H9 (cell line): ENCODE results near the gene VAV1. TPM values are rescaled to one million over a fixed set of nuclear protein-coding genes. Genes with fewer than 3 reads are reported as not detected.

ENCODE experiments used
- DNase-seq: peaks from one replicate; pipeline ENCODE4 v3.0.0-alpha.2; 2017
- H2AFZ ChIP-seq: one replicate; pipeline ENCODE4 v1.6.1; 2013; ENCODE audit warnings: mild to moderate bottlenecking, low read length, control low read depth, moderate library complexity
- H2AK5ac ChIP-seq: 2 replicates; pipeline ENCODE4 v1.6.1; 2013; ENCODE audit warnings: low read length, control low read depth, mixed read lengths; ENCODE audit not compliant: insufficient read length
- H2BK120ac ChIP-seq: one replicate; pipeline ENCODE4 v1.6.1; 2013; ENCODE audit warnings: low read depth, mild to moderate bottlenecking, low read length, control low read depth, inconsistent platforms; ENCODE audit not compliant: poor library complexity, severe bottlenecking
- H2BK12ac ChIP-seq: 2 replicates; pipeline ENCODE4 v1.6.1; 2013; ENCODE audit warnings: low read length, control low read depth, mixed read lengths, low read depth; ENCODE audit not compliant: insufficient read length
- H2BK15ac ChIP-seq: 2 replicates; pipeline ENCODE4 v1.6.1; 2013; ENCODE audit warnings: low read depth, low read length, control low read depth
- H2BK20ac ChIP-seq: one replicate; pipeline ENCODE4 v1.6.1; 2013; ENCODE audit warnings: low read depth, mild to moderate bottlenecking, low read length, control low read depth, inconsistent platforms; ENCODE audit not compliant: poor library complexity, severe bottlenecking
- H2BK5ac ChIP-seq: 2 replicates; pipeline ENCODE4 v1.6.1; 2013; ENCODE audit warnings: low read length, control low read depth, mixed read lengths; ENCODE audit not compliant: insufficient read length
- H3K14ac ChIP-seq: 2 replicates; pipeline ENCODE4 v1.6.1; 2013; ENCODE audit warnings: low read length, control low read depth; ENCODE audit not compliant: insufficient read depth
- H3K18ac ChIP-seq: 2 replicates; pipeline ENCODE4 v1.6.1; 2013; ENCODE audit warnings: low read depth, mild to moderate bottlenecking, mixed read lengths, low read length, control low read depth; ENCODE audit not compliant: insufficient read length
- H3K23ac ChIP-seq: 2 replicates; pipeline ENCODE4 v1.6.1; 2013; ENCODE audit warnings: low read length, control low read depth, mixed read lengths, low read depth; ENCODE audit not compliant: insufficient read length
- H3K23me2 ChIP-seq: 2 replicates; pipeline ENCODE4 v1.6.1; 2013; ENCODE audit warnings: low read depth, mild to moderate bottlenecking, mixed read lengths, low read length, control low read depth; ENCODE audit not compliant: insufficient read length, poor library complexity, severe bottlenecking
- H3K27ac ChIP-seq: 2 replicates; pipeline ENCODE4 v1.5.1; 2013; ENCODE audit warnings: low read length, control low read depth, mixed read lengths, low read depth; ENCODE audit not compliant: insufficient read length
- H3K27me3 ChIP-seq: 2 replicates; pipeline ENCODE4 v1.6.1; 2013; ENCODE audit warnings: low read length, control low read depth, inconsistent platforms; ENCODE audit not compliant: insufficient read depth
- H3K4ac ChIP-seq: 2 replicates; pipeline ENCODE4 v1.6.1; 2013; ENCODE audit warnings: low read depth, mild to moderate bottlenecking, control low read depth, inconsistent platforms, low read length, moderate library complexity
- H3K4me1 ChIP-seq: 2 replicates; pipeline ENCODE4 v1.6.1; 2013; ENCODE audit warnings: low read length, control low read depth, inconsistent platforms; ENCODE audit not compliant: insufficient read depth
- H3K4me2 ChIP-seq: 2 replicates; pipeline ENCODE4 v1.6.1; 2013; ENCODE audit warnings: low read length, control low read depth, mixed read lengths; ENCODE audit not compliant: insufficient read length, insufficient read depth
- H3K56ac ChIP-seq: 2 replicates; pipeline ENCODE4 v1.6.1; 2013; ENCODE audit warnings: low read depth, mild to moderate bottlenecking, mixed read lengths, low read length, control low read depth; ENCODE audit not compliant: insufficient read length
- H3K79me1 ChIP-seq: 2 replicates; pipeline ENCODE4 v1.6.1; 2013; ENCODE audit warnings: low read depth, mild to moderate bottlenecking, moderate library complexity, low read length, control low read depth, inconsistent platforms; ENCODE audit not compliant: insufficient read depth, poor library complexity, severe bottlenecking
- H3K79me2 ChIP-seq: 2 replicates; pipeline ENCODE4 v1.6.1; 2013; ENCODE audit warnings: low read length, control low read depth, inconsistent platforms; ENCODE audit not compliant: insufficient read depth
- H3K9ac ChIP-seq: 2 replicates; pipeline ENCODE4 v1.6.1; 2013; ENCODE audit warnings: low read length, control low read depth, mixed read lengths; ENCODE audit not compliant: insufficient read length; ENCODE audit errors: extremely low read depth
- H3K9me3 ChIP-seq: one replicate; pipeline ENCODE4 v1.6.1; 2013; ENCODE audit warnings: low read depth, low read length, inconsistent platforms; ENCODE audit not compliant: control insufficient read depth
- H3T11ph ChIP-seq: one replicate; pipeline ENCODE4 v1.6.1; 2013; ENCODE audit warnings: mild to moderate bottlenecking, low read length, control low read depth, inconsistent platforms
- H4K20me1 ChIP-seq: one replicate; pipeline ENCODE4 v1.6.1; 2013; ENCODE audit not compliant: control insufficient read depth, insufficient read length, insufficient read depth
- H4K5ac ChIP-seq: 2 replicates; pipeline ENCODE4 v1.6.1; 2013; ENCODE audit warnings: low read depth, mild to moderate bottlenecking, mixed read lengths, low read length, control low read depth; ENCODE audit not compliant: insufficient read length
- H4K8ac ChIP-seq: replicated peaks from 2 replicates; pipeline ENCODE4 v1.6.1; 2013; ENCODE audit warnings: low read length, control low read depth, mixed read lengths, low read depth; ENCODE audit not compliant: insufficient read length
- H4K91ac ChIP-seq: 2 replicates; pipeline ENCODE4 v1.6.1; 2013; ENCODE audit warnings: low read depth, mild to moderate bottlenecking, moderate library complexity, mixed read lengths, low read length, control low read depth; ENCODE audit not compliant: insufficient read length
- H3K27ac Mint-ChIP-seq, 3 experiments: 2 replicates in 2 of 3; 3 replicates in 1 of 3; pipeline ENCODE4 v1.8.0; 2020 to 2021; ENCODE audit warnings: mixed read lengths in 3 of 3, mild to moderate bottlenecking in 1 of 3, moderate library complexity in 1 of 3
- H3K27me3 Mint-ChIP-seq: 2 replicates; pipeline ENCODE4 v1.8.0; 2021; ENCODE audit warnings: low read depth, mild to moderate bottlenecking, moderate library complexity, mixed read lengths
- H3K36me3 Mint-ChIP-seq, 3 experiments: 2 replicates in 2 of 3; 3 replicates in 1 of 3; pipeline ENCODE4 v1.8.0; 2020 to 2021; ENCODE audit warnings: low read depth in 3 of 3, mixed read lengths in 3 of 3; ENCODE audit not compliant: insufficient read depth in 1 of 3
- H3K4me1 Mint-ChIP-seq, 2 experiments: 2 replicates each; pipeline ENCODE4 v1.8.0; 2020; ENCODE audit warnings: mixed read lengths in 2 of 2
- H3K4me3 Mint-ChIP-seq, 2 experiments: 2 replicates in 1 of 2; 3 replicates in 1 of 2; pipeline ENCODE4 v1.8.0; 2020 to 2021; ENCODE audit warnings: mild to moderate bottlenecking in 2 of 2, mixed read lengths in 2 of 2, moderate library complexity in 1 of 2
- H3K9me3 Mint-ChIP-seq, 2 experiments: 2 replicates in 1 of 2; 3 replicates in 1 of 2; pipeline ENCODE4 v1.8.0; 2020; ENCODE audit warnings: mild to moderate bottlenecking in 2 of 2, mixed read lengths in 2 of 2, moderate library complexity in 1 of 2
- WGBS: extraction: QIAGEN DNeasy Blood & Tissue Kit; methylation state at CpG from one replicate; pipeline ENCODE4 v1.1.7; 2013; ENCODE audit warnings: missing lambda C conversion rate, low lambda C conversion rate, mixed read lengths; ENCODE audit not compliant: insufficient read length; ENCODE audit errors: extremely low coverage; 5-methylcytosine and 5-hydroxymethylcytosine counted together
- total RNA-seq: library from RNA; stranded (reverse); gene quantifications from 2 replicates; pipeline ENCODE4 v1.2.1, GENCODE V29; 2021
- TF ChIP-seq, protein P1 (sequence below): fragments of 200-600 bp; sonication (generic); conservative IDR thresholded peaks from 3 replicates; pipeline ENCODE4 v1.8.0; 2021; ENCODE audit warnings: antibody characterized with exemption, mild to moderate bottlenecking

Gene VAV1
- total RNA-seq, 1 experiment from 2014 or later, result 0.90 TPM

DNA sequence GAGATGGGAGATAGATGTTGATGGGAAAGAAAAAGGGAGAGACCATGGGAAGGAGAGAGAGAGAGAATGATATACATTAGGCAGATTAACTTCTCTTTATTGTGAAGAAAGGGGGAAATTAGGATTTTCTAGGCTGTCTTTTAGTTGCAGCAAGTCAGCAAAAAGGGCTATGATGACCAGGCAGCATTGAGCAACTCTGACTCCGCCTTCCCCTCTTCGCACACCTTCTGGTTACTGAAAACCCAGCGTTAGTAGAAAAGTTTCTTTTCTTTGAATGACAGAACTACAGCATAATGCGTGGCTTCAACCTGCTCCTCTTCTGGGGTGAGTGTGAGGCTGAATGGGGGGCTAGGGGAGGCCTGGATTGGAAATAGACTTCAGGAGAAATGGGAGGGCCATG lies 114.8 kb downstream of the VAV1 start, which contains the start of gene ADGRE1:
Gene ADGRE1, plus strand, starts transcription at position 264 of the 400 bp plus-strand sequence. Its CDS starts 30 bp downstream, at position 294.
- no peak for DNase-seq
- Histone ChIP-seq H3K79me2 (no peaks in the 10 kb centered on the region), H3K4me1 (no peaks in the 10 kb centered on the region), H2BK5ac (no peak within 1 kb of the TSS), H2BK120ac (no peak within 1 kb of the TSS), H2BK12ac (no peak within 1 kb of the TSS), H3K9ac (no peak within 1 kb of the TSS), H3K27me3 (no peaks in the 10 kb centered on the region), H3K27ac (no peak within 1 kb of the TSS), H3K23ac (no peak within 1 kb of the TSS), H3K4me2 (no peak within 1 kb of the TSS), H4K20me1 (no peaks in the 10 kb centered on the region), H3K4ac (no peak within 1 kb of the TSS), H4K8ac (no peak within 1 kb of the TSS), H3K23me2 (no peaks in the 10 kb centered on the region), H3K79me1 (no peaks in the 10 kb centered on the region), H2BK20ac (no peak within 1 kb of the TSS), H3K18ac (no peak within 1 kb of the TSS), H2AFZ (no peak within 1 kb of the TSS), H4K5ac (no peak within 1 kb of the TSS), H3K56ac (no peak within 1 kb of the TSS), H2AK5ac (no peak within 1 kb of the TSS), H2BK15ac (no peak within 1 kb of the TSS), H3K9me3 (peaks cover 4% of the 10 kb centered on the region), H4K91ac (no peak within 1 kb of the TSS), H3K14ac (no peak within 1 kb of the TSS), H3T11ph (no peak within 1 kb of the TSS)
- peaks cover 70 to 72% of the 10 kb centered on the region in 2 experiments for H3K9me3 Mint-ChIP-seq
- TF ChIP-seq, protein P1, sequence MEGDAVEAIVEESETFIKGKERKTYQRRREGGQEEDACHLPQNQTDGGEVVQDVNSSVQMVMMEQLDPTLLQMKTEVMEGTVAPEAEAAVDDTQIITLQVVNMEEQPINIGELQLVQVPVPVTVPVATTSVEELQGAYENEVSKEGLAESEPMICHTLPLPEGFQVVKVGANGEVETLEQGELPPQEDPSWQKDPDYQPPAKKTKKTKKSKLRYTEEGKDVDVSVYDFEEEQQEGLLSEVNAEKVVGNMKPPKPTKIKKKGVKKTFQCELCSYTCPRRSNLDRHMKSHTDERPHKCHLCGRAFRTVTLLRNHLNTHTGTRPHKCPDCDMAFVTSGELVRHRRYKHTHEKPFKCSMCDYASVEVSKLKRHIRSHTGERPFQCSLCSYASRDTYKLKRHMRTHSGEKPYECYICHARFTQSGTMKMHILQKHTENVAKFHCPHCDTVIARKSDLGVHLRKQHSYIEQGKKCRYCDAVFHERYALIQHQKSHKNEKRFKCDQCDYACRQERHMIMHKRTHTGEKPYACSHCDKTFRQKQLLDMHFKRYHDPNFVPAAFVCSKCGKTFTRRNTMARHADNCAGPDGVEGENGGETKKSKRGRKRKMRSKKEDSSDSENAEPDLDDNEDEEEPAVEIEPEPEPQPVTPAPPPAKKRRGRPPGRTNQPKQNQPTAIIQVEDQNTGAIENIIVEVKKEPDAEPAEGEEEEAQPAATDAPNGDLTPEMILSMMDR, result no peak
- H3K27me3 Mint-ChIP-seq, result peaks cover 10% of the 10 kb centered on the region
- WGBS, result no CpG with 5 or more reads among the region's 4 CpGs
- peaks cover 5 to 11% (median 5%) of the 10 kb centered on the region in 3 experiments; a peak in 6 of 7 replicates for H3K36me3 Mint-ChIP-seq
- no peak within 1 kb of the TSS for H3K4me3 Mint-ChIP-seq
- H3K4me1 Mint-ChIP-seq, result no peaks in the 10 kb centered on the region
- H3K27ac Mint-ChIP-seq, result no peak within 1 kb of the TSS
